SK-N-DZ (cell line): ENCODE data around the gene MICAL3.

Experiments used
- DNase-seq: peaks from one replicate; pipeline ENCODE4 v3.0.0-alpha.2; 2015; ENCODE audit warnings: low spot score

MICAL3 gene

DNA sequence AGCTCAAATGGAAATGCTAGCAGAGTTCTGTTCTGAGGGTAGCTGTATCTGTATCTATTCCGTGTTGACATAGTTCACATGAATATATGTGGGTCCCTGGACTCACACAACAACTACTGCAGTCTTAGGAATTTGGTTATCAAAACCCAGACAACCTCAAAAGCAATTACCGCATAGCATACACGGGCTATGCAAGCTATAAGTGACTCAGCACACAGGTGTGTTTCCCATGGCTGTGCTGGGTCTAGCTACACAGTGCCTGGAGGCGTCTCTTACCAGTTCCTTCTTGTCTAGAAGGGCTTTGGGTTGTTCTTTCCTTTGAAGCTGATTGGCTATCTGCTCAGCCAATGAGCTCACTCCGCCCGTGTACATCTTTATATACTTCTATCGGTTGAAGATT lies 151.9 kb downstream of the MICAL3 start:
- DNase-seq: no peak

- DNase-seq: no peak
Observed at GRCh38 chr22:17871726-17872458, 152.5 kb downstream of the MICAL3 start.

GRCh38 chr22:17870407-17870806 lies 154.0 kb downstream of the MICAL3 start:
- DNase-seq: no peak

DNA sequence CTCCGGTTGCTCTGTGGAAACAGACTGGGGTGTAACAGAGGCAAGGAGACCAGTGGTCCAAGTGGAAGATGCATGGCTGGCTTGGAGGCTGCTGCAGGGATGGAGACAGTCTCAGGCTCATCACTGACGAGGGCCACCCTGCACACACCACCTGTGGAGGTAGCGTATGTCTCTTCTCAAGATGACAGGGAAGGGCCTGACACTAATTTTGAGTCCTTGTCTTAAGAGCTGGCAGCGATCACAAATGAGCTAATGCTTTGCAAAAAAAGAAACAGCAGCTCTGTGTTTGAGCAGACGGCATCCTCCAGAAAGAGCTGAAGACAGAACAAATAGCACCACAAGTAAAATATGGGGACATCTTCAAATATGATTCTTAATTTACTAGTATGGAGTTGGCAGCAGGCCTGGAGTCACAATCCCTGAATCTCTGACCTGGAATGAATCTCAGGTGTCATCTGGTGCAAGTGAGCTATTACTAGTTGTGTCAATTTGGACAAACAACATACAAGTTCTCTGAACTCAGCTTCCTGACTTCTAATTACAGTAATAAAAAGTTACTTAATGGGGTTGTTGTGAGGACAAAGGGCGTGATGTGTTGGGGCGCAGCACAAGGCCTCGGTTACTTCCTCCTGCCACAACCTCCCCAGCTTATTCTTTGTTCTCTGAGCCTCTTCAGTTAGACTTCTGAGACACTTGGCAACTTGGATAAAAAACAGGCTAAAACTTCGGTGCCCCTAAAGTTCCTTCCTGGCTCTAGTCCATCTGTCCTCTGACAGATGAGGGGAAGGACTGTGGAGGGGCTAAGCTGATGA lies 154.9 kb downstream of the MICAL3 start:
- DNase-seq: peak; percentile 51

GRCh38 chr22:17868771-17869170 lies 155.6 kb downstream of the MICAL3 start:
- peak; percentile 52 for DNase-seq

GRCh38 chr22:17867160-17867785 lies 157.1 kb downstream of the MICAL3 start:
- DNase-seq: peak; percentile 16

- DNase-seq: no peak
Observed at GRCh38 chr22:17866621-17867020, 157.7 kb downstream of the MICAL3 start.

- DNase-seq: no peak
Observed at GRCh38 chr22:17866127-17866526, 158.2 kb downstream of the MICAL3 start.

- no peak for DNase-seq
Observed at GRCh38 chr22:17865183-17866055, 158.9 kb downstream of the MICAL3 start.

DNA sequence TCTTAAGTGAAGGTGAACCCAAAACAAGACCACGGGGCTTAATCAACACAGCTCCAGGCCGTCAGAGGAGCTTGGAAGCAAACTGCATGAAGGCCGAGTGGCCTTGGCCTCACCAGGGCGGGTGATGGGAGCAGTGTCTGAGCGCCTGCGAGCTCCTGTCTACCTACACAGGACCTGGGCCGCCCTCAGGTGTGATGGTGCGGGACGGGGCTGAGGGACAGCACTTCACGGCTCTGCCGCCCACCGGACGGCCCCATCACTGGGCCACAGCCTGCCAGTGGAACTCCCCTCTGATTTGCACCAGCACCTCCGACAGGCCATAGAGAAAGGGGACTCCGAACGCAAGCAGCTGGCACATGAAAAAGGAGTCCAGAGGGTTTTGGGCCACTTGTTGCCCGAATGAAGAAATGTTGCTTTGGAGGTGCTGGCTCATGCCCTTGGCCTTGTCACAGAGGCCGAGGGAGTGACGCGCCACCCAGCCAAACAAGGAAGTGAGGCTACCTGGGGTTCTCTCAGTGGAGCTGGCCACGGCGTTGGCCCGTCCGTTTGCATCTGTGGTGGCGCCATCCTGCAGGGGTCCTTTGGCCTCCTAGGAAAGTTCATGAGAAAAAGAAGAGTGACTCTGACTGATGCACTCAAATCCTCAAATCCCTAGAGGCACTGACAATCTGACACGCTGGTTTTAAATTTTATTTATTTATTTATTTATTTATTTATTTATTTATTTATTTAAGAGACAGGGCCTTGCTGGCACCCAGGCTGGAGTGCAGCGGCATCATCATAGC lies 159.8 kb downstream of the MICAL3 start:
- DNase-seq: no peak

DNA sequence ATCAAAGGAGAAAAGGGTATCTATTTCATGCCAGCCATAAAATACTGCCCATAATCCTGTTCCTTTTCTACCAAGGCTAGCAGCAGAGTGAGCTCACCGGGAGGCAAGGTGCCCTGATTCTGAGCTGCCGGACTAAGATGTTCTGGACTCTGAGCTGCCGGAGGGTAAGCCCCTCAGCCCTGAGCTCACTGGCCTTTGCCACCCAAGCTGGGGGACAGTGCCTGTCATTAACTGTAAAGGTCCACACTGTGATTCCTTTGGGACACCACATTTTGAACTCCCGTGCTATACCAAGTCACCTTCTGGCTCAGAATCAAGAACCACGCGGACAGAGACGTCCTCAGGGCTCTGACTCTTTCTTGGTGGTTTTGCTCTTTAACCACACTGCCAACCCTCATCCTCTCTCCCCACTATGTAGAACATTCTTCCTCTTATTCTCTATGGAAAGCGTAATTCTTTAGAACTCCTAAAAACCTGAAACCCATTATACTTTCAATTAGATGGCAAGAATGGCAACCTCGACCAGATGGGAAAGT lies 161.6 kb downstream of the MICAL3 start:
- no peak for DNase-seq

DNA sequence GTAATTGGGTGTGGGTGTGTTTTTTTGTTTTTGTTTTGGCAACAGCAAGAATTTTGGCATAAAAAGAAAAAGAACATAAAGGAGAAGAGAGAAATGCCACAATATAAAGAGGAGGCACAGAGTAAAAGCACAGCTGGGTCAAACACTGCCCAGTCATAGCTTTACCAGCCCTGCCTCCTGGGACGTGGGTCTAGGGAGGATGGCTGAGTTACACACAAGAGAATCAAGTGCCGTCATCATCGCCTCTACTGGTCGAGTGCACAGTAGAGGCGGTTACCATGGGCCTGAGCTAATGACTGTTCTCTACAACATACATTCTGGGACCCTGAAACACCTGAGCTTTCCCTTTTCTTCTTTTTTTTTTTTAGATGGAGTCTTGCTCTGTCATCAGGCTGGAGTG lies 162.5 kb downstream of the MICAL3 start:
- no peak for DNase-seq

- no peak for DNase-seq
Observed at GRCh38 chr22:17860220-17860965, 164.0 kb downstream of the MICAL3 start.

GRCh38 chr22:17858033-17858432 lies 166.3 kb downstream of the MICAL3 start:
- DNase-seq: no peak

GRCh38 chr22:17855572-17856290 lies 168.6 kb downstream of the MICAL3 start:
- DNase-seq: no peak

- no peak for DNase-seq
Observed at GRCh38 chr22:17853073-17853472, 171.3 kb downstream of the MICAL3 start.

DNA sequence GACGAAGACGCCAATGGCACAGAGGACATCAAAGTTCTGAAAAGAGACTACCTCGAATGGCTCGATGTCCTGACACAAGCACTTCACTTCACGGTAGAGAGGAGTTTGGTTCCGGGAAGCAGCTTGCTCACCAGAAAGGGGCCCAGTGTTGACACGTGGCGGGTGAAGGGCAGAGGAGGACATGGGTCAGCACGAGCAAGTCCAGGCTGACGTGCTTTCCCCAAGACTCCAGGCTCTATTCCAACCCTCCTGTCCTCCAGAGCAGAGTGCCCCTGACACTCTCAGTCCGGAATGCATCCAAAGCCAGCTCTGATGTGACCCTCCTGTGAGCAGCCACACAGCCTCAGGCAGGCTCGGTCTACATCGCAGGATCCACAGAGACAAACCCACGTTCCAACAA lies 172.6 kb downstream of the MICAL3 start:
- no peak for DNase-seq

GRCh38 chr22:17847360-17848078 lies 176.8 kb downstream of the MICAL3 start:
- DNase-seq: peak; percentile 61
